Caco-2 (cell line): ENCODE measurements around the gene OR2T11. TPM values are rescaled to one million over a fixed set of nuclear protein-coding genes. Genes with fewer than 3 reads are reported as not detected.
"Not testable (repeated sequence)": the region's sequence is repeated elsewhere in the genome, so short reads cannot be mapped to it uniquely, and the experiment has no call there.

Experiments
- BruUV-seq: library from RNA; stranded (reverse); fragments of 400-500 nt; replicated peaks from 2 replicates; lab custom pipeline; 2021; lab: Mats Ljungman, UMichigan
- CTCF ChIA-PET: fragments of 300-600 bp; sonication (Branson Sonifier 250); formaldehyde crosslinking; loops from one replicate; lab custom pipeline; 2022; ENCODE audit warnings: antibody characterized with exemption; lab: Charles Lee
- POLR2A ChIA-PET: fragments of 300-600 bp; sonication (Branson Sonifier 250); formaldehyde crosslinking; loops from one replicate; lab custom pipeline; 2022; ENCODE audit warnings: antibody characterized with exemption; lab: Charles Lee
- DNase-seq, 2 experiments: peaks; one replicate each; pipeline versions ENCODE4 v3.0.0 to v3.0.0-alpha.2; 2020 to 2022
- H3K27me3 ChIP-seq: replicated peaks from 2 replicates; pipeline ENCODE4 v1.6.0; 2011; ENCODE audit warnings: low read length; ENCODE audit not compliant: control insufficient read depth, insufficient read depth
- H3K36me3 ChIP-seq: 2 replicates; pipeline ENCODE4 v1.5.1; 2011; ENCODE audit warnings: low read length; ENCODE audit not compliant: control insufficient read depth, insufficient read depth
- H3K4me1 ChIP-seq: fragments of 250-450 bp; sonication (Bioruptor Pico); 2 replicates; pipeline ENCODE4 v1.5.1; 2020; ENCODE audit warnings: mild to moderate bottlenecking
- H3K4me3 ChIP-seq: 2 replicates; pipeline ENCODE4 v1.5.1; 2011; ENCODE audit warnings: low read depth, mild to moderate bottlenecking, control low read depth, low read length
- H3K9me3 ChIP-seq: fragments of 250-450 bp; sonication (Bioruptor Pico); 2 replicates; pipeline ENCODE4 v1.5.1; 2020; ENCODE audit warnings: mild to moderate bottlenecking, moderate library complexity
- H3K27ac Mint-ChIP-seq: one replicate; pipeline ENCODE4 v1.8.0; 2022; ENCODE audit warnings: mixed read lengths; ENCODE audit not compliant: unreplicated experiment
- H3K27me3 Mint-ChIP-seq: one replicate; pipeline ENCODE4 v1.8.0; 2022; ENCODE audit warnings: mixed read lengths; ENCODE audit not compliant: insufficient read depth, unreplicated experiment
- H3K36me3 Mint-ChIP-seq: one replicate; pipeline ENCODE4 v1.8.0; 2022; ENCODE audit warnings: mild to moderate bottlenecking, mixed read lengths; ENCODE audit not compliant: insufficient read depth, unreplicated experiment
- H3K4me1 Mint-ChIP-seq: one replicate; pipeline ENCODE4 v1.8.0; 2022; ENCODE audit warnings: low read depth, mixed read lengths; ENCODE audit not compliant: unreplicated experiment
- H3K4me3 Mint-ChIP-seq: one replicate; pipeline ENCODE4 v1.8.0; 2022; ENCODE audit warnings: mild to moderate bottlenecking, moderate library complexity, mixed read lengths; ENCODE audit not compliant: unreplicated experiment
- H3K9me3 Mint-ChIP-seq: one replicate; pipeline ENCODE4 v1.8.0; 2022; ENCODE audit warnings: mixed read lengths; ENCODE audit not compliant: unreplicated experiment
- intact Hi-C: fragments of 100-400 bp; cut with micrococcal nuclease; formaldehyde crosslinking; loops from one replicate; pipeline ENCODE4 v1.10.0; 2022; ENCODE audit not compliant: unreplicated experiment
- total RNA-seq: library from RNA; stranded (reverse); gene quantifications from 2 replicates; pipeline ENCODE4 v1.2.3, GENCODE V29; 2022

OR2T11 gene
- total RNA-seq, 1 experiment from 2014 or later, result not detected

GRCh38 chr1:248655354-248655753 lies 20.5 kb upstream of the OR2T11 start, which contains the start of gene OR2T27:
Gene OR2T27 (minus strand): TSS chr1:248655528. CDS start chr1:248650884, 4,644 bp downstream.
- H3K27me3 ChIP-seq, POLR2A ChIA-PET, H3K36me3 Mint-ChIP-seq, CTCF ChIA-PET, H3K4me1 Mint-ChIP-seq, H3K4me1 ChIP-seq, H3K4me3 ChIP-seq, H3K9me3 Mint-ChIP-seq, H3K4me3 Mint-ChIP-seq, BruUV-seq, intact Hi-C loops, H3K27ac Mint-ChIP-seq, H3K36me3 ChIP-seq, H3K9me3 ChIP-seq, H3K27me3 Mint-ChIP-seq, DNase-seq: not testable (repeated sequence)

DNA sequence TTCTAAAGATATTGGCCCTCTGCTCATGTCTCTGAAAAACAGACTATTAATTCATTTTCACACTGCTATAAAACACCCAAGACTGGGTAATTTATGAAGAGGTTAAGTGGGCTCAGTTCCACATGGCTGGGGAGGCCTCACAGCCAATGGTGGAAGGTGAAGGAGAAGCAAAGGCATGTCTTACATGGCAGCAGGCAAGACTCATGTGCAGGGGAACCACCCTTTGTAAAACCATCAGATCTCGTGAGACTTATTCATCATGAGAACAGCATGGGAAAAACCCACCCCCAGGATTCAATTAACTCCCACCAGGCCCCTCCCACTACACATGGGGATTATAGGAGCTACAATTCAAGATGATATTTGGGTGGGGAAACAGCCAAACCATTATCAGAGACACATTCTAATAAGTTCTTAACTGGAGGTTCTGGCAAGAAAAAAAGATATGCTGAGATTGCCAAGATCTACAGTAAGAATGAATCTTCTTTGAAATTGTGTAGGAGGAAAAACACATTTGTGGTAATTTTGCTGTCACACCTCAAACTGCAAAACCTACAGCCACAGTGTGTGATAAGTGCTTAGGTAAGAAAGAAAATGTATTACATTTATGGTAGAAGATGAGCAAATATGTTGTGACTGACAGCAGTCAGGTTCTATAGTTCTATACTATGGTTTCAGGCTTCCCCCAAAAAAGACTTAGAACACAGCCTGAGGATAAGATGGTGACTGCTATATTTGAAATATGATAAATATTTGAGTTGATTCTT lies 14.1 kb upstream of the OR2T11 start:
- H3K27ac Mint-ChIP-seq, H3K36me3 Mint-ChIP-seq, H3K4me1 Mint-ChIP-seq, H3K9me3 ChIP-seq, DNase-seq, H3K4me3 ChIP-seq, CTCF ChIA-PET, H3K4me3 Mint-ChIP-seq, H3K4me1 ChIP-seq, BruUV-seq, intact Hi-C loops, H3K27me3 Mint-ChIP-seq, POLR2A ChIA-PET, H3K36me3 ChIP-seq, H3K27me3 ChIP-seq, H3K9me3 Mint-ChIP-seq: not testable (repeated sequence)

DNA sequence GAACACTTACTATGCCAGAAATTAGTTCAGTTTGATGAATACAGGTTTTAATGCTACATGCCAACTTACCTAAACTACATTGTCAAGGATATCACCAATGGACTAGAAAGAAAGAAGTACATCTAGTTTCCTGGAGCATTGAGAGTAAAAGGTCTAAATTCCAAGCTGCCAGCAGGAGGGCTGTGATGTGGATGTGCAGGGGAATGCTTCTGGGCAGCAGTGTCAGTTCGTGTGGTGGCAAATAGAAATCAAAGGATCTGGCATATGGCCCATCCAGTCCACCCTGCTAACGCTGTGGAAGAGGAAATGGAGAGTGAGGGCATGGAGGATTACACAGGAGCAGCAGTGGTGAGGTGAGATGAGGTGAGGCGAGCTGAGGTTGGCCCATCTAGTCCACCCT lies 10.3 kb upstream of the OR2T11 start, which contains the start of gene OR2T35:
Gene OR2T35 (minus strand): TSS at position 101 of the 400 bp plus-strand sequence. CDS start 6,020 bp downstream, outside the sequence.
- DNase-seq, H3K27ac Mint-ChIP-seq, H3K4me3 Mint-ChIP-seq: not testable (repeated sequence)

GRCh38 chr1:248642971-248643651 lies 8.2 kb upstream of the OR2T11 start:
- H3K4me1 Mint-ChIP-seq, H3K27ac Mint-ChIP-seq, intact Hi-C loops, H3K36me3 Mint-ChIP-seq, BruUV-seq, H3K9me3 ChIP-seq, H3K27me3 ChIP-seq, CTCF ChIA-PET, H3K27me3 Mint-ChIP-seq, H3K9me3 Mint-ChIP-seq, H3K36me3 ChIP-seq, H3K4me1 ChIP-seq, H3K4me3 ChIP-seq, H3K4me3 Mint-ChIP-seq, POLR2A ChIA-PET, DNase-seq: not testable (repeated sequence)

More for the DNA sequence above, 10.3 kb upstream of the OR2T11 start, which contains the start of gene OR2T35:
- BruUV-seq, H3K27me3 ChIP-seq, intact Hi-C loops, CTCF ChIA-PET, H3K4me1 Mint-ChIP-seq, H3K4me1 ChIP-seq, H3K9me3 ChIP-seq, H3K36me3 Mint-ChIP-seq, H3K36me3 ChIP-seq, H3K4me3 ChIP-seq, POLR2A ChIA-PET, H3K27me3 Mint-ChIP-seq, H3K9me3 Mint-ChIP-seq: not testable (repeated sequence)

GRCh38 chr1:248641583-248641982 lies 6.7 kb upstream of the OR2T11 start:
- H3K4me3 Mint-ChIP-seq, H3K4me1 Mint-ChIP-seq, H3K27me3 ChIP-seq, POLR2A ChIA-PET, H3K4me3 ChIP-seq, CTCF ChIA-PET, H3K27ac Mint-ChIP-seq, H3K4me1 ChIP-seq, H3K27me3 Mint-ChIP-seq, DNase-seq, H3K9me3 ChIP-seq, H3K36me3 Mint-ChIP-seq, H3K9me3 Mint-ChIP-seq, H3K36me3 ChIP-seq, BruUV-seq, intact Hi-C loops: not testable (repeated sequence)

GRCh38 chr1:248640906-248641305 lies 6.0 kb upstream of the OR2T11 start:
- intact Hi-C loops, POLR2A ChIA-PET, H3K27me3 Mint-ChIP-seq: not testable (repeated sequence)

More at GRCh38 chr1:248640906-248641305, 6.0 kb upstream of the OR2T11 start:
- DNase-seq, H3K4me3 Mint-ChIP-seq, H3K4me1 Mint-ChIP-seq, H3K4me3 ChIP-seq, CTCF ChIA-PET, H3K27ac Mint-ChIP-seq, H3K9me3 ChIP-seq, H3K36me3 Mint-ChIP-seq, H3K9me3 Mint-ChIP-seq, H3K4me1 ChIP-seq, H3K36me3 ChIP-seq, H3K27me3 ChIP-seq, BruUV-seq: not testable (repeated sequence)
